GM19455 (cell line): Measurements from ENCODE around the gene RNF169.
"Not testable (repeated sequence)": the region's sequence is repeated elsewhere in the genome, so short reads cannot be mapped to it uniquely, and the experiment has no call there.

Experiments used
- ATAC-seq: cut with Tn5 transposase; IDR thresholded peaks from one replicate; pipeline ENCODE4 v1.9.1; 2021; ENCODE audit not compliant: unreplicated experiment

Gene RNF169

GRCh38 chr11:74819400-74819799 is 70.8 kb downstream of the RNF169 start:
- no peak for ATAC-seq

- ATAC-seq: no peak
Observed at GRCh38 chr11:74820763-74821162, 72.1 kb downstream of the RNF169 start.

- no peak for ATAC-seq
Observed at GRCh38 chr11:74822170-74822569, 73.5 kb downstream of the RNF169 start.

GRCh38 chr11:74824285-74824982 is 75.8 kb downstream of the RNF169 start:
- no peak for ATAC-seq

GRCh38 chr11:74825596-74825995 is 76.9 kb downstream of the RNF169 start:
- not testable (repeated sequence) for ATAC-seq

- ATAC-seq: no peak
Observed at GRCh38 chr11:74826901-74827300, 78.3 kb downstream of the RNF169 start.

GRCh38 chr11:74837191-74837590 is 88.5 kb downstream of the RNF169 start:
- ATAC-seq: no peak

- ATAC-seq: no peak
Observed at GRCh38 chr11:74838188-74838587, 89.5 kb downstream of the RNF169 start.

GRCh38 chr11:74839446-74839845 is 90.8 kb downstream of the RNF169 start:
- ATAC-seq: no peak

- ATAC-seq: no peak
Observed at GRCh38 chr11:74839971-74840370, 91.3 kb downstream of the RNF169 start.

- ATAC-seq: no peak
Observed at GRCh38 chr11:74840486-74840885, 91.8 kb downstream of the RNF169 start.

- no peak for ATAC-seq
Observed at GRCh38 chr11:74842967-74843366, 94.3 kb downstream of the RNF169 start.

- no peak for ATAC-seq
Observed at GRCh38 chr11:74844072-74844471, 95.4 kb downstream of the RNF169 start.

- no peak for ATAC-seq
Observed at GRCh38 chr11:74844865-74845264, 96.2 kb downstream of the RNF169 start.

- ATAC-seq: no peak
Observed at GRCh38 chr11:74845978-74846517, 97.4 kb downstream of the RNF169 start.

GRCh38 chr11:74846770-74847169 is 98.1 kb downstream of the RNF169 start:
- ATAC-seq: no peak

GRCh38 chr11:74847395-74847794 is 98.7 kb downstream of the RNF169 start:
- ATAC-seq: no peak

- no peak for ATAC-seq
Observed at GRCh38 chr11:74847895-74848294, 99.2 kb downstream of the RNF169 start.

- ATAC-seq: no peak
Observed at GRCh38 chr11:74849525-74850391, 101.1 kb downstream of the RNF169 start.

- ATAC-seq: no peak
Observed at GRCh38 chr11:74853223-74853622, 104.6 kb downstream of the RNF169 start.

- no peak for ATAC-seq
Observed at GRCh38 chr11:74860743-74861142, 112.1 kb downstream of the RNF169 start.

- no peak for ATAC-seq
Observed at GRCh38 chr11:74863410-74863809, 114.8 kb downstream of the RNF169 start.
